VCaP (cell line): ENCODE results near the gene B3GALNT2.

ENCODE experiments used
- H3K27ac ChIP-seq: fragments of 450-650 bp; 2 replicates; pipeline ENCODE4 v1.5.1; 2017
- CTCF ChIP-seq: fragments of 450-650 bp; conservative IDR thresholded peaks from 2 replicates; pipeline ENCODE4 v1.5.1; 2017; ENCODE audit warnings: mild to moderate bottlenecking, moderate library complexity

B3GALNT2 gene

DNA sequence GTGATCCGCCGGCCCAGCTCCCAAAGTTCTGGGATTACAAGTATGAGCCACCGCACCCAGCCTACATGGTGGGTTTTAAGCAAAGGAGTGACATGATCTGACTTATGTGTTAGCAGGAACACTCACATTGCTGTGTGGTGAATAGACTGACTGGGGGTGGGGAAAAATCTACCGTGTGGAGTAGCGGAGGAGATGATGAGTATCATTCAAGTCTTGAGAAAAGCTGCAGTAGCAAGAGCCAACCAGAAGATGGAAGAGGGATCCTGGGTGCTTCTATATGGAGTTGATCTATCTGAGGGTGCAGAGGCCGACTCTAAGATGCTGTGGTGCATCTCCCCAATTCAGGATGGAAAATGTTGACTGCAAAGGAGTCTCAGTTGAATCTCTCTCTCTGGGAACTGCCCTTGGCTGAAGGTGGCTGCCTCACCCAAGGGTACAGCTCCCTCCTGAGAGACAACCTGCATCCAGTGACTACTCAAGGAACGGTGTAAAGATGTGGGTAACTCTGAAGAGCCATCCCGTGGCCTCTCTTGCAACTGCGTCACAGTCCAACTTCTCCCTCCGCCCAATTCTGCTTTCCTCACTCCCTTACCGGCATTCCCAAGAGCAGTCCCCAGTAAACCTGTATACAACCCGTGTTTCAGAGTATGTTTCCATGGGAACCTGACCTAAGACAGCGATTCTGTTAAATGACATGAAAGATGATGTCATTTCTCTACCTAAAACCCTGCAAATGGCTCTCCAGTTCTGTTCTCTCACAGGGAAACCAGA lies 7.4 kb upstream of the B3GALNT2 start:
- peak; percentile 7; the same call in 1 of the 2 replicates for TF ChIP-seq CTCF
- H3K27ac ChIP-seq = no peak overlapping the region

DNA sequence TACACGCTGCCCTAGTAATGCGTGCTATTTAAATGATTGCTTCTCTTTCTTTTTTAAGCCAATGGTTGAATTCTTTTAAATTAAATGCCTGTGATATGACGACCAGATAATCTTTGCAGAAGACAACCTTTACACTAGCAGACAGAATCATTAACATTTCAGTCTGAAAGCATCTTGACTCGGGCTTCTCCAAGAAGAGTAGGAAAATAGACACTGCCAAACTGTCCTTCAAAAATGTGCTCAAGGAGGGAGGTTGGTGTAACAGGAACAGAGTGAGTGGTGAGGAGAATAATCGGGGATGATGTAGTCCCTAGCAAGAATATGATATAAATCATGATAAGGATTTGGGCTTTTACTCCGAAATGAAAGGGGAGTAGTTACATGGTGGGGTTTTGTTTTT lies 6.6 kb upstream of the B3GALNT2 start:
- H3K27ac ChIP-seq = no peak overlapping the region
- TF ChIP-seq CTCF = no peak

DNA sequence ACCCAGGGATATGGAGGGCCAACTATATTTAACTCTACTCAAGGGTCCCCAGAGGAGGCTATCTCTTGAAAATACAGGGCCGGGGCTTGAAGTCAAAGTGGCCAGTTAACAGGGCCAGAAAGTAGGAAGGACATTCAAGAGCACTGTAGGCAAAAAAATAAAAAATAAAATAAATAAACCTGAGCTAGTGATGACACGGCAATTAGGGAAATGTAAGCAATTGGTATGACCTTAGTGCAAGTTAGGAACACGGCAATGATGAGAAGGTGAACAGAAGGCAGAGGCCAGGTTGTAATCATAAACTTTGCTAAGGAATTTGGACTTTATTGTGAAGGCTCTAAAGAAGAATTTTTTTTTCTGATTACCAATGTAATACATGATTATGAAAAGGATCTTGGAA lies 3.4 kb upstream of the B3GALNT2 start:
- TF ChIP-seq CTCF = no peak
- H3K27ac ChIP-seq = no peak overlapping the region

GRCh38 chr1:235504494-235505222 lies 406 bp upstream of the B3GALNT2 start:
- peak; percentile 88 for TF ChIP-seq CTCF

GRCh38 chr1:235503403-235504121 lies 690 bp downstream of the B3GALNT2 start:
- TF ChIP-seq CTCF = no peak
- peak overlapping the region; percentile 96 for H3K27ac ChIP-seq

More at GRCh38 chr1:235504494-235505222, 406 bp upstream of the B3GALNT2 start:
- H3K27ac ChIP-seq = peak overlapping the region; percentile 96

DNA sequence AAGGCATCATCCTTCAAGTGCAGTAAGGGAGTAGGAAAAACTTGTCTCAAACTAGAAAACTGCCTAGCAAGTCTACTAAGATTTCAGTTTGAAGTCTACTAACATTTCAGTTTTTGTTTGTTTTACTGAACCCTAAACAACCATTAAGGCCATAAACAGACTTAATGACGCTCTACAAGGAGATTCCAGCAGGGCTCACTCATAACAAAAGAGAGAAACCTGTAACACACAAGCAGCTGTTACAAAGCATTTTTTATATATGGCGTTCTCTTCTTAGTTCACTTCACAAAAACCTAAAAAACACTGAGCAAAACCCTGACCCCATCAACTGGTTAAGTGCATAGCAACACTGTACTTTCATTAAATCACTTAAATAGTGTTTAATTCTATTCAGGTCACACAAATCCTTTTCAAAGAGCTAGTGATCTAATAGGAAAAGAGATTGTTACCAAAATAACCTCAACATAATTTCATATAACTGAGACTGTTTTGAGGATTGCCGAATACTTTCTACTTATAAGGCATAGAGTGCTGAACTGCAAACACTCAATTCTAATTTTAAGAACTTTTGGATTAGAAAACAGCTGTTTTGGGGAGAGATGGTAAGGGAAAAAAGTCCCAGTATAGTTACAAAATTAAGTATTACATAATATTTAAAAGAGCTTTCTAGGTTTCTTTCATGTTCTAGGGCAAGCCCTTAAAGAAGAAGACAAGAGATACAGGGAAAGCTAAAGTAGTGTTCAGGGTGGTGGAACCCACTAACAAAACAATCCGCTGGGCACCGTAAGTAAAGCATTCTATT lies 1.4 kb downstream of the B3GALNT2 start:
- peak overlapping the region; percentile 96 for H3K27ac ChIP-seq
- TF ChIP-seq CTCF = no peak
